IMR-90 (cell line): ENCODE results near the gene BATF. TPM values are rescaled to one million over a fixed set of nuclear protein-coding genes. Genes with fewer than 3 reads are reported as not detected.

ENCODE experiments used
- ATAC-seq: fragments of 200-7000 bp; cut with Tn5 transposase; 2 replicates; pipeline ENCODE4 v1.9.1; 2020; ENCODE audit warnings: low read depth, mild to moderate bottlenecking, moderate library complexity
- BruUV-seq: library from RNA; stranded (reverse); fragments of 400-500 nt; replicated peaks from 2 replicates; lab custom pipeline; 2021; lab: Mats Ljungman, UMichigan
- CTCF ChIA-PET: fragments of 300-600 bp; formaldehyde crosslinking; extraction: SDS; loops from one replicate; lab custom pipeline; 2021; ENCODE audit warnings: antibody characterized with exemption; lab: Yijun Ruan, JAX
- POLR2A ChIA-PET: fragments of 300-600 bp; sonication (Branson Sonifier 250); formaldehyde crosslinking; loops from one replicate; lab custom pipeline; 2022; ENCODE audit warnings: antibody characterized with exemption; ENCODE audit not compliant: unreplicated experiment; lab: Charles Lee
- DNase-seq: peaks from one replicate; pipeline ENCODE4 v3.0.0; 2013
- H2AFZ ChIP-seq: replicated peaks from 2 replicates; pipeline ENCODE3; 2013; ENCODE audit warnings: low read length, mild to moderate bottlenecking; ENCODE audit not compliant: poor library complexity
- H2AK5ac ChIP-seq: 2 replicates; pipeline ENCODE4 v1.6.1; 2013; ENCODE audit warnings: low read depth, low read length, inconsistent platforms
- H2AK9ac ChIP-seq: replicated peaks from 2 replicates; pipeline ENCODE3; 2013; ENCODE audit warnings: mild to moderate bottlenecking, low read depth, low read length, moderate library complexity; ENCODE audit not compliant: poor library complexity
- H2BK120ac ChIP-seq: 2 replicates; pipeline ENCODE4 v1.6.1; 2013; ENCODE audit warnings: low read depth, low read length, inconsistent platforms
- H2BK15ac ChIP-seq: 3 replicates; pipeline ENCODE4 v1.6.1; 2013; ENCODE audit warnings: low read depth, low read length, inconsistent platforms
- H2BK20ac ChIP-seq: 2 replicates; pipeline ENCODE4 v1.6.1; 2013; ENCODE audit warnings: low read depth, mild to moderate bottlenecking, inconsistent platforms, low read length, moderate library complexity
- H2BK5ac ChIP-seq: 2 replicates; pipeline ENCODE4 v1.6.1; 2013; ENCODE audit warnings: mild to moderate bottlenecking, low read depth, low read length, inconsistent platforms; ENCODE audit not compliant: poor library complexity, severe bottlenecking
- H3K14ac ChIP-seq: replicated peaks from 2 replicates; pipeline ENCODE4 v1.6.1; 2013; ENCODE audit warnings: low read depth, low read length, inconsistent platforms
- H3K18ac ChIP-seq: 2 replicates; pipeline ENCODE4 v1.6.1; 2013; ENCODE audit warnings: low read depth, low read length, control low read depth
- H3K23ac ChIP-seq: 2 replicates; pipeline ENCODE4 v1.6.1; 2013; ENCODE audit warnings: low read depth, low read length, inconsistent platforms
- H3K27ac ChIP-seq: 2 replicates; pipeline ENCODE4 v1.5.1; 2013; ENCODE audit warnings: mild to moderate bottlenecking, control low read depth, low read length; ENCODE audit not compliant: insufficient read depth
- H3K27me3 ChIP-seq: 2 replicates; pipeline ENCODE4 v1.6.1; 2013; ENCODE audit warnings: low read length; ENCODE audit not compliant: control insufficient read depth, insufficient read depth
- H3K36me3 ChIP-seq: 2 replicates; pipeline ENCODE4 v1.6.1; 2013; ENCODE audit warnings: low read length, mixed read lengths; ENCODE audit not compliant: control insufficient read depth, insufficient read depth
- H3K4ac ChIP-seq: 2 replicates; pipeline ENCODE4 v1.6.1; 2013; ENCODE audit warnings: low read depth, low read length, inconsistent platforms
- H3K4me1 ChIP-seq: 2 replicates; pipeline ENCODE4 v1.6.1; 2013; ENCODE audit warnings: low read length, mixed read lengths; ENCODE audit not compliant: control insufficient read depth, insufficient read depth
- H3K4me2 ChIP-seq: 2 replicates; pipeline ENCODE4 v1.6.1; 2013; ENCODE audit warnings: low read depth, mild to moderate bottlenecking, control low read depth, low read length, moderate library complexity
- H3K4me3 ChIP-seq: 2 replicates; pipeline ENCODE4 v1.5.1; 2013; ENCODE audit warnings: low read depth, mild to moderate bottlenecking, control low read depth, low read length, moderate library complexity; ENCODE audit not compliant: insufficient read depth
- H3K56ac ChIP-seq: 2 replicates; pipeline ENCODE4 v1.6.1; 2013; ENCODE audit warnings: low read length, inconsistent platforms; ENCODE audit not compliant: insufficient read depth; ENCODE audit errors: extremely low read depth
- H3K79me1 ChIP-seq, 2 experiments: 2 replicates each; pipeline ENCODE4 v1.6.1; 2013; ENCODE audit warnings: low read length in 2 of 2, inconsistent platforms in 1 of 2, low read depth in 1 of 2
- H3K9ac ChIP-seq: 2 replicates; pipeline ENCODE4 v1.6.1; 2013; ENCODE audit warnings: low read depth, low read length, control low read depth
- H3K9me1 ChIP-seq: 2 replicates; pipeline ENCODE4 v1.6.1; 2013; ENCODE audit warnings: low read length, inconsistent platforms; ENCODE audit not compliant: insufficient read depth
- H3K9me3 ChIP-seq: 2 replicates; pipeline ENCODE4 v1.6.1; 2013; ENCODE audit warnings: low read length; ENCODE audit not compliant: control insufficient read depth, insufficient read depth
- H4K20me1 ChIP-seq: 2 replicates; pipeline ENCODE4 v1.6.1; 2013; ENCODE audit warnings: low read length, inconsistent platforms; ENCODE audit not compliant: insufficient read depth
- H4K5ac ChIP-seq: 2 replicates; pipeline ENCODE4 v1.6.1; 2013; ENCODE audit warnings: mild to moderate bottlenecking, low read depth, low read length, control low read depth
- H4K8ac ChIP-seq, 2 experiments: 2 replicates each; pipeline ENCODE4 v1.6.1; 2013; ENCODE audit warnings: low read depth in 2 of 2, low read length in 2 of 2, control low read depth in 1 of 2, inconsistent platforms in 1 of 2
- H4K91ac ChIP-seq: 2 replicates; pipeline ENCODE4 v1.6.1; 2013; ENCODE audit warnings: low read depth, low read length, inconsistent platforms; ENCODE audit not compliant: insufficient read depth
- CEBPB ChIP-seq: IDR thresholded peaks from 2 replicates; pipeline ENCODE4 v1.6.1; 2012; ENCODE audit warnings: low read depth, low read length, improper control_type of control experiment
- WGBS, 2 experiments: methylation state at CpG; one replicate each; pipeline versions ENCODE4 v1.1.5 to v1.1.7; 2013; ENCODE audit warnings: missing lambda C conversion rate in 2 of 2; ENCODE audit not compliant: insufficient read length in 1 of 2; ENCODE audit errors: extremely low coverage in 2 of 2; 5-methylcytosine and 5-hydroxymethylcytosine counted together
- dilution Hi-C: fragments of 300-500 bp; cut with HindIII; formaldehyde crosslinking; loops from one replicate; pipeline ENCODE4 v1.14.3; 2018; ENCODE audit warnings: low sequenced_read_pairs; ENCODE audit not compliant: unreplicated experiment
- in situ Hi-C: fragments of 300-500 bp; cut with MboI; formaldehyde crosslinking; loops from 3 replicates; pipeline ENCODE4 v1.14.3; 2019; ENCODE audit warnings: low sequenced_read_pairs, inconsistent platforms, mixed read lengths
- intact Hi-C: fragments of 100-400 bp; cut with micrococcal nuclease; formaldehyde crosslinking; loops from 2 replicates; pipeline ENCODE4 v1.10.0; 2022
- polyA plus RNA-seq, 3 experiments: library from polyadenylated mRNA; depleted of rRNA; stranded (reverse); fragments of >200 nt; gene quantifications; 2 replicates each; pipeline ENCODE4 v1.2.3, GENCODE V29; 2012; ENCODE audit warnings: low replicate concordance in 1 of 3
- total RNA-seq: library from RNA; depleted of rRNA; stranded (reverse); fragments of >200 nt; gene quantifications from 2 replicates; pipeline ENCODE4 v1.2.3, GENCODE V29; 2012
- TF ChIP-seq, protein P1 (sequence below): fragments of 150-350 bp; IDR thresholded peaks from 2 replicates; pipeline ENCODE4 v1.6.1; 2017; ENCODE audit warnings: mild to moderate bottlenecking, antibody characterized with exemption, low read length, low read depth

The BATF gene
- total and polyA plus RNA-seq, 2 of the 4 experiments (the other 2 are of a cell fraction), result not detected

GRCh38 chr14:75554482-75554881, 32.2 kb downstream of the BATF start:
- Histone ChIP-seq H3K56ac (no peak overlapping the region; the same call in 1 of the 2 replicates), H3K9ac (no peak overlapping the region), H3K27ac (no peak overlapping the region), H2AFZ (no peak overlapping the region), H3K4me3 (no peak overlapping the region), H3K23ac (no peak overlapping the region), H3K79me1 (no peaks in the 10 kb centered on the region), H4K8ac (no peak overlapping the region), H2AK9ac (no peak overlapping the region), H3K27me3 (peaks cover 6% of the 10 kb centered on the region), H3K36me3 (no peaks in the 10 kb centered on the region), H2BK20ac (no peak overlapping the region), H4K91ac (no peak overlapping the region), H2BK5ac (no peak overlapping the region), H2BK15ac (no peak overlapping the region), H3K9me1 (no peaks in the 10 kb centered on the region), H4K20me1 (no peaks in the 10 kb centered on the region), H3K4me2 (no peak overlapping the region), H2BK120ac (peak overlapping the region; percentile 14; the same call in 1 of the 2 replicates), H4K5ac (no peak overlapping the region), H3K18ac (no peak overlapping the region), H3K4me1 (peaks cover 9% of the 10 kb centered on the region), H3K14ac (no peak overlapping the region), H3K4ac (no peak overlapping the region), H3K9me3 (peaks cover 8% of the 10 kb centered on the region), H2AK5ac (no peak overlapping the region)
- CTCF ChIA-PET, result no interaction called here
- TF ChIP-seq CEBPB, result no peak
- TF ChIP-seq, protein P1, sequence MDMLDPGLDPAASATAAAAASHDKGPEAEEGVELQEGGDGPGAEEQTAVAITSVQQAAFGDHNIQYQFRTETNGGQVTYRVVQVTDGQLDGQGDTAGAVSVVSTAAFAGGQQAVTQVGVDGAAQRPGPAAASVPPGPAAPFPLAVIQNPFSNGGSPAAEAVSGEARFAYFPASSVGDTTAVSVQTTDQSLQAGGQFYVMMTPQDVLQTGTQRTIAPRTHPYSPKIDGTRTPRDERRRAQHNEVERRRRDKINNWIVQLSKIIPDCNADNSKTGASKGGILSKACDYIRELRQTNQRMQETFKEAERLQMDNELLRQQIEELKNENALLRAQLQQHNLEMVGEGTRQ, result 0 out of 2 replicates have a peak, but pooled peaks have one; percentile 22
- POLR2A ChIA-PET, result no interaction called here
- BruUV-seq, result no TSS peak
- DNase-seq (peak; percentile 20), ATAC-seq (peak; percentile 25; the same call in 1 of the 2 replicates)
- intact Hi-C loops, result no loop called here
- dilution Hi-C loops, result no loop called here
- WGBS, 2 experiments, result no CpG with 5 or more reads among the region's 2 CpGs
- in situ Hi-C loops, result no loop called here
